BJ (cell line): ENCODE measurements around the gene C10orf90. TPM values are rescaled to one million over a fixed set of nuclear protein-coding genes. Genes with fewer than 3 reads are reported as not detected.

Experiments
- CTCF ChIA-PET: fragments of 350-600 bp; formaldehyde crosslinking; extraction: SDS; loops from one replicate; lab custom pipeline; 2021; ENCODE audit warnings: antibody characterized with exemption, inconsistent platforms; lab: Yijun Ruan, JAX
- POLR2A ChIA-PET: fragments of 300-600 bp; sonication (Branson Sonifier 250); formaldehyde crosslinking; extraction: SDS; loops from one replicate; lab custom pipeline; 2021; ENCODE audit warnings: antibody characterized with exemption; lab: Charles Lee
- DNase-seq: peaks from one replicate; pipeline ENCODE4 v3.0.0-alpha.2; 2011; ENCODE audit warnings: low read depth
- H3K27me3 ChIP-seq: 2 replicates; pipeline ENCODE4 v1.6.0; 2011; ENCODE audit warnings: low read length; ENCODE audit not compliant: control insufficient read depth, insufficient read depth
- H3K36me3 ChIP-seq: 2 replicates; pipeline ENCODE4 v1.5.1; 2011; ENCODE audit warnings: low read length; ENCODE audit not compliant: control insufficient read depth, insufficient read depth
- H3K4me3 ChIP-seq: 2 replicates; pipeline ENCODE4 v1.5.1; 2011; ENCODE audit warnings: low read depth, mild to moderate bottlenecking, control low read depth, low read length
- CTCF ChIP-seq: IDR thresholded peaks from 2 replicates; pipeline ENCODE4 v1.5.1; 2011; ENCODE audit warnings: low read depth, mild to moderate bottlenecking, control low read depth, inconsistent platforms, low read length, moderate library complexity; ENCODE audit not compliant: insufficient read depth
- polyA plus RNA-seq: library from polyadenylated mRNA; depleted of rRNA; stranded (reverse); fragments of >200 nt; gene quantifications from 2 replicates; pipeline ENCODE4 v1.2.3, GENCODE V29; 2011; rRNA removed

C10orf90 gene
- polyA plus RNA-seq, 1 experiment = not detected

- no peaks in the 10 kb centered on the region for H3K27me3 ChIP-seq
- no peak for DNase-seq
- ChIA-PET CTCF (no interaction called here), POLR2A (no interaction called here)
- H3K4me3 ChIP-seq = no peak overlapping the region
- TF ChIP-seq CTCF = no peak
- no peaks in the 10 kb centered on the region for H3K36me3 ChIP-seq
Observed at GRCh38 chr10:126375926-126376554, 294.5 kb downstream of the C10orf90 start.

GRCh38 chr10:126375299-126375698, 295.2 kb downstream of the C10orf90 start:
- H3K36me3 ChIP-seq = no peaks in the 10 kb centered on the region
- TF ChIP-seq CTCF = no peak
- ChIA-PET CTCF (no interaction called here), POLR2A (no interaction called here)
- DNase-seq = no peak
- no peak overlapping the region for H3K4me3 ChIP-seq
- H3K27me3 ChIP-seq = no peaks in the 10 kb centered on the region

Other genes starting within 250 kb of the C10orf90 start
- 20.0 and 24.9 TPM in 2 replicates for gene DOCK1, start 234.7 kb upstream of the C10orf90 start, polyA plus RNA-seq